22Rv1 (cell line): ENCODE measurements around the gene RO60.

Source experiments
- H3K27ac ChIP-seq: fragments of 450-650 bp; 2 replicates; pipeline ENCODE4 v1.5.1; 2017
- ZFX ChIP-seq: fragments of 450-650 bp; IDR thresholded peaks from 2 replicates; pipeline ENCODE4 v1.6.1; 2017; ENCODE audit warnings: antibody characterized with exemption, borderline replicate concordance
- TF ChIP-seq, protein P1 (sequence below): fragments of 450-650 bp; IDR thresholded peaks from 2 replicates; pipeline ENCODE4 v1.5.1; 2017; ENCODE audit warnings: mild to moderate bottlenecking

The RO60 gene

DNA sequence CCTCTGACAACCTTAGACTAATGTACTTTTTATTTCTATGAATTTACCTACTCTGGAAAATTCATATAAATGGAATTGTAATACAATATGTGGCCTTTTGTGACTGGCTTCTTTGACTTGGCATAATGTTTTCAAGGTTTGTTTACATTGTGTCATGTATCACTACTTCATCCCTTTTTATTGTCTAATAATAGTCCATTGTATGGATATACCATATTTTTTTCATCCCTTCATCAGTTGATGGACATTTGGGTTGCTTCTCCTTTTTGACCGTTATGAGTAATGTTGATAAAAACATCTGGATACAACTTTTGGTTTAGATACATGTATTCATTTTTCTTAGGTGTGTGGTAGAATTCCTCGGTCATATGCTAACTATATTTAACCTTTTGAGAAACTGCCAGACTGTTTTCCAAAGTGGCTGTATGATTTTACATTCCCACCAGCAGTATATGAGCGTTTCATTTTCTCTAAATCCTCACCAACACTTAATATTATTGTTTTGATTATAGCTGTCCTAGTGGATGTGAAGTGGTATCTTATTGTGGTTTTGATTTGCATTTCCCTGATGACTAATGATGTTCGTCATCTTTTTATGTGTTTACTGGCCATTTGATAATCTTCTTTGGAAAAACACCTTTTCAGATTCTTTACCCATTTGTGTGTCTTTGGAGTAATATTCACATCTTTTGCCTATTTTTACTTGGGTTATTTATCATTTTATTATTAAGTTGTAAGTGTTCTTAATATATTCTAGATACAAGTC, 3.5 kb downstream of the RO60 start:
- H3K27ac ChIP-seq = no peak overlapping the region
- no peak for TF ChIP-seq ZFX
- TF ChIP-seq, protein P1, sequence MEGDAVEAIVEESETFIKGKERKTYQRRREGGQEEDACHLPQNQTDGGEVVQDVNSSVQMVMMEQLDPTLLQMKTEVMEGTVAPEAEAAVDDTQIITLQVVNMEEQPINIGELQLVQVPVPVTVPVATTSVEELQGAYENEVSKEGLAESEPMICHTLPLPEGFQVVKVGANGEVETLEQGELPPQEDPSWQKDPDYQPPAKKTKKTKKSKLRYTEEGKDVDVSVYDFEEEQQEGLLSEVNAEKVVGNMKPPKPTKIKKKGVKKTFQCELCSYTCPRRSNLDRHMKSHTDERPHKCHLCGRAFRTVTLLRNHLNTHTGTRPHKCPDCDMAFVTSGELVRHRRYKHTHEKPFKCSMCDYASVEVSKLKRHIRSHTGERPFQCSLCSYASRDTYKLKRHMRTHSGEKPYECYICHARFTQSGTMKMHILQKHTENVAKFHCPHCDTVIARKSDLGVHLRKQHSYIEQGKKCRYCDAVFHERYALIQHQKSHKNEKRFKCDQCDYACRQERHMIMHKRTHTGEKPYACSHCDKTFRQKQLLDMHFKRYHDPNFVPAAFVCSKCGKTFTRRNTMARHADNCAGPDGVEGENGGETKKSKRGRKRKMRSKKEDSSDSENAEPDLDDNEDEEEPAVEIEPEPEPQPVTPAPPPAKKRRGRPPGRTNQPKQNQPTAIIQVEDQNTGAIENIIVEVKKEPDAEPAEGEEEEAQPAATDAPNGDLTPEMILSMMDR = no peak

DNA sequence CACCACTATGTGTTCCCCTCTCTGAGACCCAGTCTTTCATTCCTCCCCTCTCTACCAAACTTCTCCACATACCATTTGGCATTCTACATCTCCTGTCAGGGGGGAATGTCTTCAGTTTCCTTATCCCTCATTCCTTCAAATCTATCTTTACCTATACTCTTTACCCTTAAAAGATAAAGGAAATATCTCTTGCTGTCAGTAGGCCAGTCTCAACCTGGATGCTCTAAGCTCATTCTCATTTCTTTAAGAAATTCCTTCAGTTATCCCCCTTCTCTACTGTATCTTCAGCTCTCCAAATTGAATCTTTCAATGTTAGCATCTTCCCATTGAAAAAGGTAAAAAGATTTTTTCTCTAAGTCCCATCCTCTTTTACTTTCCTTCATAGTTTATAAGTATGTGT, 6.5 kb downstream of the RO60 start:
- TF ChIP-seq ZFX = no peak
- TF ChIP-seq, protein P1 = no peak
- H3K27ac ChIP-seq = no peak overlapping the region

DNA sequence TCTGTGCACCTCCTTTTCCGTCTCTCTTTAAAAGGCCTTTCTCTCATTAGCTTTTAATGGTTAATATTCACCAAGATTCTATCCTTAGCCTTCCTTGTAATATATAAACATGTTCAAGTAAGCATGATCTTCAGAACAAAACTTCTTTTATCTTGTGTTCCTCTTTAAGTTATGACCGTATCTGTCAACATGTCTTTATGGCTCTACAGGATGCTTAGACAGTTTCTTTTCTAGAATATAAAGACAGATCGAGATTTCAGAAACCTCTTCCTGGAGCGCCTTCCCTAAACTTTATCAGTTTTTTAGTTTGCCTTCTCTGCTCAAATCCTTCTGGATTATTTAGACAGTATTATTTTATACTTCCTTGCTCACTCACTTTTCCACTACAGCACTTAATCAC, 7.2 kb downstream of the RO60 start:
- TF ChIP-seq, protein P1 = no peak
- no peak for TF ChIP-seq ZFX
- no peak overlapping the region for H3K27ac ChIP-seq

DNA sequence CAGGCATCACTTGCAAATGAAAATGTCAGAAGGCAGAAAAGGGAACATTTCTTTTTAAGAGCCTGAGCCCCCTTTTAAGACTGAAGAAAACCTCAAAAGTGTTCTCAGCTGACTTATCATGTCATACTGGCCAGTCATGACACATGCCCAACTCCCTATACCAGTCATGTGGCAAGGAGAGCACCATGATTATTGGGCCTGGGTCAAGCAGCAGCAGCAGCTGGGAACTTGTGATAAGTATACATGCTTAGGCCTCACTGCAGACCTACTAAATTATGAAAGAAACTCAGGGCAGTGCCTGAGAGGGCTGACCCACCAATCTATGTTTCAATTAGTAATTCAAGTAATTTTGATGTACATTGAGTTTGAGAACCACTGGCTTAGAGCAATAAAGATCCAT, 8.6 kb downstream of the RO60 start:
- TF ChIP-seq ZFX = no peak
- TF ChIP-seq, protein P1 = no peak
- H3K27ac ChIP-seq = no peak overlapping the region

DNA sequence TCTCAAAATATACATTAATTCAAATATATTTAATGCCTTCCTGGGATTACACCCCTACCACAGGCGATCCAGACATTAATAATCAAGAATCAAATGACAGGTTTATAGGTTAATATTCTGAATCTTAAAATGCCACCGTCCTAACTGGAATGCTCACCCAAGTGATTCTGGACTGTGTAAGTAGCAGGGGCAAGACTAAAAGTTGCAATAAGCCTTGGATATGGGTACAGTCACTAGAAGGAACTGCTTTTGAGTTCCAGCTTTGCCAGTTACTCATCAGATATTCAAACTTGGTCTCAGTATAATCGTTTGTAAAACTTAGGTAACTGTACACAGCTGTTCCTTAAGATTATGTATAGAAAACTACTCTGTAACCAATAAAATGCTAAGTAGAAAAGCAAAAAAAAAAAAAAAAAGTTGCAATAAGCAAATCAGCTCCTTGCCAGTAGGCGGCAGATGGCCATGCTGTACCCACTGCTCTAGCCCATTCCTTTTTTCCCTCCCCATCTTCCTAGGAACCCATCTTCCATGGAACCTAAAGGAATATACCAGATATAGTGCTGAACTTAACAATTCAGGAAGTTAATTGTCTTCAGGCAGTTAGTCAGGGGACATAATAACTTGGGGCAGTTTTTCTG, 10.5 kb downstream of the RO60 start:
- H3K27ac ChIP-seq = no peak overlapping the region
- TF ChIP-seq ZFX = no peak
- TF ChIP-seq, protein P1 = peak; percentile 61

DNA sequence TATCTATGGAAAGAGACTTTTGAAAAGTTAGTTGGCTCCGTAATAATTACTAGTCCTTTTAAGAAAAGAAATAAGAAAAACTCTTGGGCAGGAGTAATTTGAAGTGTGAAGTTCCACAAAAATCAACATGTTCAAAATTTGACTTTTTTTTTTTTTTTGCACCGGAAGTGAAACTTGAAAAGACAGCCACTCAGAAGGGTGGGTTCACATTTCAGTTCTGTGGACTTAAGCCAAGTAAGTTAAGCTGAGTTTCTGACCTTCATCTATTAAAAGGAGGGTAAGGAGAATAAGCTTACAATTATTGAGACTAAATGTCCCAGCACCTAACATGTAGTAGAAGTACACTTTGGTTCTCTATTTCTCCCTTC, 11.0 kb downstream of the RO60 start:
- no peak overlapping the region for H3K27ac ChIP-seq

DNA sequence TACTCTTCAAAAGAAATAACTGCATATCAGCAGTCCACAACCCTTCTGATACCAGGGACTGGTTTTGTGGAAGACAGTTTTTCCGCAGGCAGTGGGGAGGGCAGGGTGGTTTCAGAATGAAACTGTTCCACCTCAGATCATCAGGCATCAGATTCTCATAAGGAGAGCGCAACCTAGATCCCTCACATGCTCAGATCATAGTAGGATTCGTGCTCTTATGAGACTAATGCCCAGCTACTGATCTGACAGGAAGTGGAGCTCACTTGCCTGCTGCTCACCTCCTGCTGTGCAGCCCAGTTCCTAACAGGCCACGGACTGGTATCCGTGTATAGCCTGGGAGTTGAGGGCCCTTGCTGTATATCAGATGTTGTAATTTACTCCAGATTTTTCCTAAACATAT, 11.5 kb downstream of the RO60 start:
- TF ChIP-seq, protein P1 = no peak
- no peak for TF ChIP-seq ZFX
- H3K27ac ChIP-seq = no peak overlapping the region

More for the DNA sequence above, 11.0 kb downstream of the RO60 start:
- TF ChIP-seq, protein P1 = no peak
- TF ChIP-seq ZFX = no peak
